Trophoblast cell (in vitro differentiated cells and primary cell): Measurements from ENCODE around the gene ANKS4B.

Source experiments
- DNase-seq, 2 donors: peaks; one replicate each; pipeline ENCODE4 v3.0.0-alpha.2; 2016
- H2AFZ ChIP-seq: 2 replicates; pipeline ENCODE4 v1.6.1; 2013; ENCODE audit warnings: low read length, moderate library complexity, mild to moderate bottlenecking; ENCODE audit not compliant: insufficient read depth, poor library complexity
- H2AK5ac ChIP-seq: 2 replicates; pipeline ENCODE4 v1.6.1; 2013; ENCODE audit warnings: mild to moderate bottlenecking, low read length
- H2BK120ac ChIP-seq: 2 replicates; pipeline ENCODE4 v1.6.1; 2013; ENCODE audit warnings: low read length, mild to moderate bottlenecking, moderate library complexity; ENCODE audit not compliant: insufficient read depth, poor library complexity
- H2BK12ac ChIP-seq: 2 replicates; pipeline ENCODE4 v1.6.1; 2013; ENCODE audit warnings: mild to moderate bottlenecking, low read length, moderate library complexity
- H2BK5ac ChIP-seq: 2 replicates; pipeline ENCODE4 v1.6.1; 2013; ENCODE audit warnings: low read length, low read depth, moderate library complexity, mild to moderate bottlenecking; ENCODE audit not compliant: poor library complexity
- H3K14ac ChIP-seq: 2 replicates; pipeline ENCODE4 v1.6.1; 2013; ENCODE audit warnings: mild to moderate bottlenecking, low read length
- H3K18ac ChIP-seq: 2 replicates; pipeline ENCODE4 v1.6.1; 2013; ENCODE audit warnings: mild to moderate bottlenecking, low read length
- H3K23ac ChIP-seq: 2 replicates; pipeline ENCODE4 v1.6.1; 2013; ENCODE audit warnings: low read length
- H3K27ac ChIP-seq: 2 replicates; pipeline ENCODE4 v1.5.1; 2013; ENCODE audit warnings: low read depth, mild to moderate bottlenecking, inconsistent platforms, low read length, moderate library complexity
- H3K27me3 ChIP-seq: 2 replicates; pipeline ENCODE4 v1.6.1; 2013; ENCODE audit warnings: inconsistent platforms, mild to moderate bottlenecking, low read length, moderate library complexity; ENCODE audit not compliant: insufficient read depth
- H3K36me3 ChIP-seq, 2 experiments: 1 replicate in 1 of 2; 2 replicates in 1 of 2; pipeline ENCODE4 v1.6.1; 2013; ENCODE audit warnings: low read length in 2 of 2, mild to moderate bottlenecking in 2 of 2, moderate library complexity in 1 of 2; ENCODE audit not compliant: insufficient read depth in 2 of 2, control insufficient read depth in 1 of 2
- H3K4ac ChIP-seq: 2 replicates; pipeline ENCODE4 v1.6.1; 2013; ENCODE audit warnings: low read depth, mild to moderate bottlenecking, low read length, moderate library complexity
- H3K4me1 ChIP-seq, 2 experiments: 1 replicate in 1 of 2; 2 replicates in 1 of 2; pipeline ENCODE4 v1.6.1; 2013; ENCODE audit warnings: low read length in 2 of 2, mild to moderate bottlenecking in 2 of 2, moderate library complexity in 1 of 2; ENCODE audit not compliant: insufficient read depth in 2 of 2, control insufficient read depth in 1 of 2
- H3K4me2 ChIP-seq: 2 replicates; pipeline ENCODE4 v1.6.1; 2013; ENCODE audit warnings: inconsistent platforms, mild to moderate bottlenecking, low read length, moderate library complexity
- H3K4me3 ChIP-seq: 2 replicates; pipeline ENCODE4 v1.5.1; 2013; ENCODE audit warnings: mild to moderate bottlenecking, low read depth, low read length, inconsistent platforms
- H3K79me1 ChIP-seq: one replicate; pipeline ENCODE4 v1.6.1; 2013; ENCODE audit warnings: low read length
- H3K79me2 ChIP-seq: 2 replicates; pipeline ENCODE4 v1.6.1; 2013; ENCODE audit warnings: low read length, mild to moderate bottlenecking; ENCODE audit not compliant: control insufficient read depth, insufficient read depth, poor library complexity
- H3K9ac ChIP-seq: 2 replicates; pipeline ENCODE4 v1.6.1; 2013; ENCODE audit warnings: mild to moderate bottlenecking, low read length
- H3K9me3 ChIP-seq: 2 replicates; pipeline ENCODE4 v1.6.1; 2013; ENCODE audit warnings: low read depth, mild to moderate bottlenecking, control low read depth, inconsistent platforms, low read length; ENCODE audit not compliant: insufficient read depth
- H4K12ac ChIP-seq: 2 replicates; pipeline ENCODE4 v1.6.1; 2013; ENCODE audit warnings: low read depth, mild to moderate bottlenecking, low read length, moderate library complexity
- H4K8ac ChIP-seq: 2 replicates; pipeline ENCODE4 v1.6.1; 2013; ENCODE audit warnings: low read depth, mild to moderate bottlenecking, low read length, moderate library complexity
- H4K91ac ChIP-seq: one replicate; pipeline ENCODE4 v1.6.1; 2013; ENCODE audit warnings: low read depth, mild to moderate bottlenecking, low read length, moderate library complexity
- WGBS: extraction: QIAGEN DNeasy Blood & Tissue Kit; methylation state at CpG from one replicate; pipeline ENCODE4 v1.1.7; 2013; ENCODE audit warnings: missing lambda C conversion rate; ENCODE audit not compliant: insufficient read length, insufficient coverage; ENCODE audit errors: extremely low coverage; 5-methylcytosine and 5-hydroxymethylcytosine counted together

ANKS4B gene

DNA sequence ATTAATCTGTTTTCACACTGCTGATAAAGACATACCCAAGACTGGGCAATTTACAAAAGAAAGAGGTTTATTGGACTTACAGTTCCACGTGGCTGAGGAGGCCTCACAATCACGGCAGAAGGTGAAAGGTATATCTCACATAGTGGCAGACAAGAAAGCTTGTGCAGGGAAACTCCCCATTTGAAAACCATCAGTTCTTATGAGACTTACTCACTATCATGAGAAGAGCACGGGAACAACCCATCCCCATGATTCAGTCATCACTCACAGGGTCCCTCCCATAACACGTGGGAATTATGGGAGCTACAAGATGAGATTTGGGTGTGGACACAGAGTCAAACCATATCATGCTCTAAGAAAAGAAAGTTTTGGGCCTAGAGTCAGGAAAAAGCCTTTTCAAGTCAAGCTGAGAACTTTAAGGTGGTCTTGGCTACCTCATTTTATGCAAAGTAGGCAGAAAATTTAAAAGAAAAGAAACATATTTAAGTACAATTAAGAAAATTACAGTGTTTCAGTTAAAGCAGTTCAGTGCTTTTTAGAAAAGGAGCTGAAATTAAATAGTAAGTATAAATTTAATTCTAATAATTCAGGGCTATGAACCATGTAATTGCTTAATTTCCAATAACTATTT, 69.5 kb downstream of the ANKS4B start:
- Histone ChIP-seq H2BK5ac (no peak overlapping the region), H3K27me3 (peaks cover 6% of the 10 kb centered on the region), H3K23ac (no peak overlapping the region), H3K27ac (no peak overlapping the region), H3K14ac (no peak overlapping the region), H3K4ac (no peak overlapping the region), H2AK5ac (no peak overlapping the region), H3K18ac (no peak overlapping the region), H3K4me3 (no peak overlapping the region), H2BK120ac (no peak overlapping the region), H3K79me2 (no peaks in the 10 kb centered on the region), H3K9ac (no peak overlapping the region), H3K36me3 (no peaks in the 10 kb centered on the region), H3K4me1 (peaks cover 3 to 9% of the 10 kb centered on the region in 2 experiments), H3K4me2 (no peak overlapping the region), H2BK12ac (no peak overlapping the region), H4K91ac (no peak overlapping the region), H3K79me1 (no peaks in the 10 kb centered on the region), H3K9me3 (peaks cover 3% of the 10 kb centered on the region), H4K12ac (no peak overlapping the region), H4K8ac (no peak overlapping the region), H2AFZ (no peak overlapping the region)
- no CpG with 5 or more reads among the region's 4 CpGs for WGBS
- DNase-seq, result peak in 1 of 2 donors; percentile 9
